C4-2B (cell line): ENCODE results near the gene ZNF391.

Experiments used
- CTCF ChIP-seq: fragments of 450-650 bp; conservative IDR thresholded peaks from 2 replicates; pipeline ENCODE4 v1.5.1; 2017; ENCODE audit warnings: mild to moderate bottlenecking
- ZFX ChIP-seq: fragments of 450-650 bp; IDR thresholded peaks from 2 replicates; pipeline ENCODE4 v1.6.1; 2017

DNA sequence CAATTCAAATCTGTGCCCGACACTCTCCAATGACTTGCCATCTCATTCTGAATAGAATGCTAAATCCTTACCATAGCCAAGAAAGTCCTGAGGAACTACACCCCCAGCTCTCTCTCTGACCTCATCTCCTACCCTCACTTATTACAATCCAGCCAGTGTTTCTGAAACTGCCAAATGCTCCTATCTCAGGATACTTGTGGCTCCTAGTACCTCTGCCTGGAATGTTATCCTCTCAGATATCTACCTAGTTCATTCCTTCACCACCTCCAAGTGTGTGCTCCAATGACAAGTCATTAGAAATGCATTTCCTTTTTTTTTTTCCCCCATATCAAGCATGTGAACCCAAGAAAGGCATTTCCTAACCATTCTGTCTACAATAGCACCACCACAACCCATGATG lies 59.9 kb downstream of the ZNF391 start:
- TF ChIP-seq CTCF: no peak
- TF ChIP-seq ZFX: no peak
